Upper lobe of left lung (tissue), 6 donors: Measurements from ENCODE around the gene PTPRF. TPM values are rescaled to one million over a fixed set of nuclear protein-coding genes. Genes with fewer than 3 reads are reported as not detected.

ENCODE experiments used
- ATAC-seq, 2 donors: fragments of 200-7000 bp; cut with Tn5 transposase; one replicate each; pipeline ENCODE4 v1.9.1; 2022; ENCODE audit warnings: mild to moderate bottlenecking in 2 of 2, moderate library complexity in 2 of 2; ENCODE audit not compliant: low FRiP score in 2 of 2
- DNase-seq, 2 donors: peaks; one replicate each; pipeline ENCODE4 v3.0.0-alpha.2; 2019 to 2020
- H3K27ac ChIP-seq, 4 donors: fragments of 200-600 bp; sonication (generic); one replicate each; pipeline ENCODE4 v1.5.1; 2016 to 2019
- H3K27me3 ChIP-seq, 4 donors: fragments of 200-600 bp; sonication (generic); one replicate each; pipeline ENCODE4 v1.5.1; 2017 to 2019
- H3K36me3 ChIP-seq, 4 donors: fragments of 200-600 bp; sonication (generic); one replicate each; pipeline ENCODE4 v1.5.1; 2016 to 2019
- H3K4me1 ChIP-seq, 4 donors: fragments of 200-600 bp; sonication (generic); one replicate each; pipeline ENCODE4 v1.5.1; 2018 to 2019
- H3K4me3 ChIP-seq, 4 donors: fragments of 200-600 bp; sonication (generic); one replicate each; pipeline ENCODE4 v1.5.1; 2017 to 2019; ENCODE audit warnings: mild to moderate bottlenecking in 2 of 4, moderate library complexity in 1 of 4
- H3K9me3 ChIP-seq, 4 donors: fragments of 200-600 bp; sonication (generic); one replicate each; pipeline ENCODE4 v1.5.1; 2018 to 2019
- CTCF ChIP-seq, 6 experiments: fragments of 450-650 bp in 4 of 6; fragments of 200-600 bp in 2 of 6; sonication (generic) in 2 of 6; IDR thresholded peaks; one replicate each; pipeline ENCODE4 v1.5.1; 2016 to 2019; ENCODE audit warnings: antibody characterized with exemption in 6 of 6
- EP300 ChIP-seq, 4 donors: sonication (generic); formaldehyde crosslinking; IDR thresholded peaks; one replicate each; pipeline ENCODE4 v1.5.1; 2017; ENCODE audit warnings: antibody characterized with exemption in 4 of 4, control low read depth in 2 of 4
- POLR2A ChIP-seq, 4 donors: fragments of 450-650 bp; IDR thresholded peaks; one replicate each; pipeline ENCODE4 v1.5.1; 2016 to 2017; ENCODE audit warnings: antibody characterized with exemption in 4 of 4, mild to moderate bottlenecking in 2 of 4
- POLR2AphosphoS5 ChIP-seq, 2 donors: sonication (generic); formaldehyde crosslinking; IDR thresholded peaks; one replicate each; pipeline ENCODE4 v1.5.1; 2017; ENCODE audit warnings: antibody characterized with exemption in 2 of 2
- WGBS, 2 donors: methylation state at CpG; one replicate each; pipeline ENCODE4 v1.1.5; 2017 to 2018; 5-methylcytosine and 5-hydroxymethylcytosine counted together
- total RNA-seq, 6 donors: library from RNA; depleted of rRNA in 4 of 6; stranded (reverse); fragments of >200 nt in 4 of 6; gene quantifications; one replicate each; pipeline versions ENCODE4 v1.1.0 to v1.2.1, GENCODE V29; 2016 to 2021
- donor health status: DM: no; HTN: no; CAD: no; lungs with moderate emphysema.
- donor health status: DM: no; HTN: yes; CAD: no; lungs with severe emphysema.

Gene PTPRF
- total RNA-seq, 6 donors from 2014 or later: 133 to 201 (median 171) TPM

DNA sequence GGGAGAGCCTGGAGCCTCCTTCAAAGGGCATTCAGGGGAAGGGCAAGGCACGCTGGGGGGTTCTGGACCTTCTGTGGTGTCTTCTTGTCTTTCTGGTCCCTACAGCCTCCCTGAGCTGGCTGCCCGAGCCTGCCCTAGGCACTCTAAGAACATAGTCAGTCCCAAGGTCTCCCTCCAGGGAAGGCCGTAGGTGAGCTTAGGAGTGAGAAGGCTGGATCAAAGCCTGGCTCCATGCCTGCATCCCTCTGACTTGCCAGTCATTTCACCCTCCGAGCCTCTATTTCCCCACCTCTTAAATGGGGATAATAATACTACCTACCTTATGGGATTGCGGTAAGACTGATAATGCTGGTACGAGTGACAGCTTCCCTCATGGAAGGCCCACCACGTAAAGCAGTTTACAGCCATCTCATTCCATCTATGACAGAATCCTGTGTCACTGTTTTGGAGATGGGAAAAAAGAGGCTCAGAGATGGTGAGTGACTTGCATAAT lies 20.8 kb downstream of the PTPRF start:
- H3K27me3 ChIP-seq: no peaks in the 10 kb centered on the region
- no peaks in the 10 kb centered on the region for H3K9me3 ChIP-seq
- H3K27ac ChIP-seq: peak overlapping the region; percentile 58 to 84 (median 76)
- ATAC-seq: no peak
- DNase-seq: no peak
- peaks cover 0 to 13% (median 0%) of the 10 kb centered on the region in 4 donors for H3K36me3 ChIP-seq
- no peak overlapping the region for H3K4me3 ChIP-seq
- peaks cover 31 to 63% (median 46%) of the 10 kb centered on the region in 4 donors for H3K4me1 ChIP-seq
- TF ChIP-seq EP300 (IDR thresholded peaks at IDR 0.05) (no peak), POLR2AphosphoS5 (IDR thresholded peaks at IDR 0.05) (no peak), CTCF (IDR thresholded peaks at IDR 0.05) (no peak), POLR2A (IDR thresholded peaks at IDR 0.05) (no peak)
- 86 to 90% methylated on average over 7 of the region's 7 CpGs for WGBS, 2 donors

GRCh38 chr1:43552059-43552742 lies 21.5 kb downstream of the PTPRF start:
- 64 to 71% methylated on average over 5 of the region's 5 CpGs for WGBS, 2 donors
- no peak overlapping the region for H3K4me3 ChIP-seq
- DNase-seq: no peak
- TF ChIP-seq EP300 (IDR thresholded peaks at IDR 0.05) (no peak), POLR2AphosphoS5 (IDR thresholded peaks at IDR 0.05) (no peak), CTCF (IDR thresholded peaks at IDR 0.05) (no peak), POLR2A (IDR thresholded peaks at IDR 0.05) (no peak)
- peak overlapping the region; percentile 53 to 84 (median 76) for H3K27ac ChIP-seq
- H3K27me3 ChIP-seq: no peaks in the 10 kb centered on the region
- peaks cover 32 to 66% (median 47%) of the 10 kb centered on the region in 4 donors for H3K4me1 ChIP-seq
- H3K9me3 ChIP-seq: no peaks in the 10 kb centered on the region
- no peak for ATAC-seq
- peaks cover 0 to 16% (median 0%) of the 10 kb centered on the region in 4 donors for H3K36me3 ChIP-seq

DNA sequence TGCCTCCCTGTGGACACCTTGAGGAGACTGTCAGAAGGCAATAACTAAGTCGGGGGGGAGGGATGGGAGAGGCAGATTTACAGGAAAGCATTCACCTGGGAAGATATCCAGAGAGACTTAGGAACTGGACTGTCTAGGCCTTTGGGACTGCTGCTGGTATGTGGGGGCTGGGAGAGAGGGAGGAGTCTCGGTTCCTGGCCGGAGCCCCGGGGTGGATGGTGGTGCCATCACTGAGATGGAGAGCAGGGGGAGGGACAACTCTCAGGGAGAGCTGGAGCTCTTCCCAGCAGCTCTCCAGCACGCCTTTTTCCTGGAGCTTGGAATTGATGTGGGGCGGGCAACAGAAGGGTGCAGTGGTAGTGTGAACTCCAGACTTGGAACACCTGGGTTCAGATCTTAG lies 22.1 kb downstream of the PTPRF start:
- no peaks in the 10 kb centered on the region for H3K9me3 ChIP-seq
- peaks cover 0 to 16% (median 0%) of the 10 kb centered on the region in 4 donors for H3K36me3 ChIP-seq
- no peak overlapping the region for H3K4me3 ChIP-seq
- TF ChIP-seq POLR2A (IDR thresholded peaks at IDR 0.05) (no peak), EP300 (IDR thresholded peaks at IDR 0.05) (no peak), CTCF (IDR thresholded peaks at IDR 0.05) (no peak), POLR2AphosphoS5 (IDR thresholded peaks at IDR 0.05) (peak; percentile 17 to 24)
- ATAC-seq (peak; percentile 29 to 63), DNase-seq (peak in 1 of 2 donors; percentile 87)
- no peaks in the 10 kb centered on the region for H3K27me3 ChIP-seq
- H3K4me1 ChIP-seq: peaks cover 32 to 66% (median 43%) of the 10 kb centered on the region in 4 donors
- WGBS, 2 donors: 36 to 49% methylated on average over 6 of the region's 6 CpGs
- H3K27ac ChIP-seq: peak overlapping the region in 3 of 4 donors; percentile 53 to 84 (median 82)

- 63 to 68% methylated on average over 6 of the region's 6 CpGs for WGBS, 2 donors
- TF ChIP-seq EP300 (IDR thresholded peaks at IDR 0.05) (no peak), CTCF (IDR thresholded peaks at IDR 0.05) (peak in 1 of 6 experiments; percentile 7)
Measured at GRCh38 chr1:43554444-43554992, 23.8 kb downstream of the PTPRF start.

More at GRCh38 chr1:43554444-43554992, 23.8 kb downstream of the PTPRF start:
- Histone ChIP-seq H3K36me3 (peaks cover 0 to 16% (median 0%) of the 10 kb centered on the region in 4 donors), H3K4me3 (no peak overlapping the region), H3K27ac (peak overlapping the region in 1 of 4 donors; percentile 84), H3K4me1 (peaks cover 21 to 66% (median 43%) of the 10 kb centered on the region in 4 donors), H3K9me3 (no peaks in the 10 kb centered on the region), H3K27me3 (no peaks in the 10 kb centered on the region)
- DNase-seq: no peak
- no peak for ATAC-seq
